Psoas muscle (tissue), 8 donors: Measurements from ENCODE around the gene PSD4. TPM values are rescaled to one million over a fixed set of nuclear protein-coding genes. Genes with fewer than 3 reads are reported as not detected.

Experiments
- ATAC-seq, 4 donors: fragments of 200-7000 bp; cut with Tn5 transposase; one replicate each; pipeline ENCODE4 v1.9.1; 2020; ENCODE audit warnings: moderate library complexity in 3 of 4, mild to moderate bottlenecking in 2 of 4
- DNase-seq, 2 donors: peaks; one replicate each; pipeline ENCODE4 v3.0.0-alpha.2; 2020
- H3K27ac ChIP-seq: fragments of 200-600 bp; one replicate; pipeline ENCODE4 v1.8.0; 2022
- H3K27me3 ChIP-seq, 3 donors: fragments of 200-600 bp in 1 of 3; one replicate each; pipeline versions ENCODE4 v1.6.1 to v1.8.0; 2013 to 2022; ENCODE audit warnings: low read length in 2 of 3, mild to moderate bottlenecking in 2 of 3, moderate library complexity in 1 of 3; ENCODE audit not compliant: insufficient read depth in 3 of 3
- H3K36me3 ChIP-seq, 2 donors: fragments of 200-600 bp in 1 of 2; one replicate each; pipeline versions ENCODE4 v1.6.1 to v1.8.0; 2013 to 2022; ENCODE audit warnings: low read depth in 1 of 2, mild to moderate bottlenecking in 1 of 2, moderate library complexity in 1 of 2; ENCODE audit not compliant: insufficient read depth in 1 of 2
- H3K4me1 ChIP-seq: fragments of 200-600 bp; one replicate; pipeline ENCODE4 v1.8.0; 2022
- H3K4me3 ChIP-seq: fragments of 200-600 bp; one replicate; pipeline ENCODE4 v1.8.0; 2022; ENCODE audit warnings: mild to moderate bottlenecking
- H3K9me3 ChIP-seq: fragments of 200-600 bp; one replicate; pipeline ENCODE4 v1.8.0; 2022
- WGBS, 3 donors: extraction: QIAGEN DNeasy Blood & Tissue Kit; methylation state at CpG; one replicate each; pipeline versions ENCODE4 v1.1.6 to v1.1.7; 2013; 5-methylcytosine and 5-hydroxymethylcytosine counted together
- intact Hi-C, 2 donors: fragments of 100-400 bp; cut with DNase I; formaldehyde crosslinking; loops; one replicate each; pipeline versions ENCODE4 v1.11.0 to v1.14.2; 2022
- polyA plus RNA-seq, 3 donors: library from polyadenylated mRNA; stranded (reverse); fragments of 200-250 nt; gene quantifications; one replicate each; pipeline ENCODE4 v1.2.3, GENCODE V29; 2013
- total RNA-seq, 4 donors: library from RNA; stranded (reverse); fragmentation: NEBNext Ultra II Directional in 2 of 4; extraction: Animal tissue kit (Norgen Biotek cat#: 25700) in 2 of 4; gene quantifications; one replicate each; pipeline versions ENCODE4 v1.2.1 to v1.2.4, GENCODE V29; 2021 to 2023
- TF ChIP-seq, protein P1 (sequence below): fragments of 200-600 bp; IDR thresholded peaks from one replicate; pipeline ENCODE4 v1.8.0; 2022; ENCODE audit warnings: antibody characterized with exemption
- donor health status: healthy with polysubstance abuse.
- donor health status: DM: no; HTN: no; CAD: no; lungs with moderate emphysema.
- donor health status: Bipolar disorder and iron deficiency.
- donor health status: healthy.
- donor health status: DM: yes; HTN: yes; CAD: no.
- donor health status: DM: no; HTN: no; CAD: no.
- donor health status: DM: no; HTN: no; CAD: no.
- donor health status: DM: yes; HTN: yes; CAD: no.

The PSD4 gene
- total and polyA plus RNA-seq, 7 donors = 0.35 to 1.7 (median 0.87) TPM

- H3K36me3 ChIP-seq = no peaks in the 10 kb centered on the region
- WGBS, 3 donors = 86 to 92% (median 90%) methylated on average over 4 of the region's 4 CpGs
- H3K4me3 ChIP-seq = no peak overlapping the region
- H3K27ac ChIP-seq = no peak overlapping the region
- TF ChIP-seq, protein P1, sequence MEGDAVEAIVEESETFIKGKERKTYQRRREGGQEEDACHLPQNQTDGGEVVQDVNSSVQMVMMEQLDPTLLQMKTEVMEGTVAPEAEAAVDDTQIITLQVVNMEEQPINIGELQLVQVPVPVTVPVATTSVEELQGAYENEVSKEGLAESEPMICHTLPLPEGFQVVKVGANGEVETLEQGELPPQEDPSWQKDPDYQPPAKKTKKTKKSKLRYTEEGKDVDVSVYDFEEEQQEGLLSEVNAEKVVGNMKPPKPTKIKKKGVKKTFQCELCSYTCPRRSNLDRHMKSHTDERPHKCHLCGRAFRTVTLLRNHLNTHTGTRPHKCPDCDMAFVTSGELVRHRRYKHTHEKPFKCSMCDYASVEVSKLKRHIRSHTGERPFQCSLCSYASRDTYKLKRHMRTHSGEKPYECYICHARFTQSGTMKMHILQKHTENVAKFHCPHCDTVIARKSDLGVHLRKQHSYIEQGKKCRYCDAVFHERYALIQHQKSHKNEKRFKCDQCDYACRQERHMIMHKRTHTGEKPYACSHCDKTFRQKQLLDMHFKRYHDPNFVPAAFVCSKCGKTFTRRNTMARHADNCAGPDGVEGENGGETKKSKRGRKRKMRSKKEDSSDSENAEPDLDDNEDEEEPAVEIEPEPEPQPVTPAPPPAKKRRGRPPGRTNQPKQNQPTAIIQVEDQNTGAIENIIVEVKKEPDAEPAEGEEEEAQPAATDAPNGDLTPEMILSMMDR = no peak
- no peaks in the 10 kb centered on the region for H3K9me3 ChIP-seq
- peaks cover 0 to 3% (median 0%) of the 10 kb centered on the region in 3 donors for H3K27me3 ChIP-seq
- no peaks in the 10 kb centered on the region for H3K4me1 ChIP-seq
- ATAC-seq = no peak
- no peak for DNase-seq
- intact Hi-C loops = loop anchor here in 1 of 2 donors (5.0 kb wide), 1 partner anchor 60 kb away; no protein-coding TSS in a partner anchor
These were observed 23.1 kb downstream of the PSD4 start for GRCh38 chr2:113196839-113197238.

DNA sequence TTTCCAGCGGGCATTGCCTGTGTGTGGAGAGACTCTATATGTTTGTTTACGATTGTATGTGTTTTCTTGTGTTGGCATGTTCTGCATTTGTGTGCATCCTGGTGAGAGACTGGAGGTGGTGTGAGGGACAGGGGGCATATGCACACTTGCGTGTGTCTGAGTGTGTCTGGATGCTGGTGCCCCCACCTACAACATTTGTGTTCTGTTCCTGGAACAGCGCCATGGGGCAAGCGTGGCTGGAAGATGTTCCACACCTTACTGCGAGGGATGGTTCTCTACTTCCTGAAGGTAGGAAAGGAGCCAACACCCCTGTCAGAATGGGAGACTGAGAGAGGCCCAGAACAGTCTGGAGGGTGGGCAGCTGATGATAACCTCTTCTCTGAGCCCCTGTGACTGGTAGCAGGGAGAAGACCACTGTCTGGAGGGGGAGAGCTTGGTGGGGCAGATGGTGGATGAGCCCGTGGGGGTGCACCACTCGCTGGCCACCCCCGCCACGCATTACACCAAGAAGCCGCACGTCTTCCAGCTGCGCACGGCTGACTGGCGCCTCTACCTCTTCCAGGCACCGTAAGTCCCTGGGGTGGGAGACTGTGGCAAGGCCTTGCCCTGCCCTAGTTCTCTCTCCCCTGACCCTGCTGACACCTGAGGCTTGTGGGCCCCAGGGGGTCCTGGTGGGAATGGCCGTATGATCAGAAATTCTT lies 23.7 kb downstream of the PSD4 start:
- 88 to 94% (median 93%) methylated on average over 17 of the region's 17 CpGs for WGBS, 3 donors
- H3K4me1 ChIP-seq = no peaks in the 10 kb centered on the region
- TF ChIP-seq, protein P1 = no peak
- intact Hi-C loops = loop anchor here in 1 of 2 donors (5.0 kb wide), 1 partner anchor 60 kb away; no protein-coding TSS in a partner anchor
- peaks cover 0 to 3% (median 0%) of the 10 kb centered on the region in 3 donors for H3K27me3 ChIP-seq
- H3K4me3 ChIP-seq = no peak overlapping the region
- H3K9me3 ChIP-seq = no peaks in the 10 kb centered on the region
- no peaks in the 10 kb centered on the region for H3K36me3 ChIP-seq
- no peak for ATAC-seq
- no peak for DNase-seq
- H3K27ac ChIP-seq = no peak overlapping the region

GRCh38 chr2:113198048-113198789 lies 24.4 kb downstream of the PSD4 start:
- intact Hi-C loops = loop anchor here in 1 of 2 donors (5.0 kb wide), 1 partner anchor 61 kb away; no protein-coding TSS in a partner anchor
- peaks cover 0 to 3% (median 0%) of the 10 kb centered on the region in 3 donors for H3K27me3 ChIP-seq
- ATAC-seq (no peak), DNase-seq (peak in 1 of 2 donors; percentile 35)
- no peak overlapping the region for H3K27ac ChIP-seq
- peak overlapping the region; percentile 78 for H3K4me3 ChIP-seq
- no peaks in the 10 kb centered on the region for H3K9me3 ChIP-seq
- no peaks in the 10 kb centered on the region for H3K4me1 ChIP-seq
- TF ChIP-seq, protein P1 = no peak
- WGBS, 3 donors = 51 to 58% (median 56%) methylated on average over 30 to 32 of the region's 32 CpGs
- no peaks in the 10 kb centered on the region for H3K36me3 ChIP-seq

DNA sequence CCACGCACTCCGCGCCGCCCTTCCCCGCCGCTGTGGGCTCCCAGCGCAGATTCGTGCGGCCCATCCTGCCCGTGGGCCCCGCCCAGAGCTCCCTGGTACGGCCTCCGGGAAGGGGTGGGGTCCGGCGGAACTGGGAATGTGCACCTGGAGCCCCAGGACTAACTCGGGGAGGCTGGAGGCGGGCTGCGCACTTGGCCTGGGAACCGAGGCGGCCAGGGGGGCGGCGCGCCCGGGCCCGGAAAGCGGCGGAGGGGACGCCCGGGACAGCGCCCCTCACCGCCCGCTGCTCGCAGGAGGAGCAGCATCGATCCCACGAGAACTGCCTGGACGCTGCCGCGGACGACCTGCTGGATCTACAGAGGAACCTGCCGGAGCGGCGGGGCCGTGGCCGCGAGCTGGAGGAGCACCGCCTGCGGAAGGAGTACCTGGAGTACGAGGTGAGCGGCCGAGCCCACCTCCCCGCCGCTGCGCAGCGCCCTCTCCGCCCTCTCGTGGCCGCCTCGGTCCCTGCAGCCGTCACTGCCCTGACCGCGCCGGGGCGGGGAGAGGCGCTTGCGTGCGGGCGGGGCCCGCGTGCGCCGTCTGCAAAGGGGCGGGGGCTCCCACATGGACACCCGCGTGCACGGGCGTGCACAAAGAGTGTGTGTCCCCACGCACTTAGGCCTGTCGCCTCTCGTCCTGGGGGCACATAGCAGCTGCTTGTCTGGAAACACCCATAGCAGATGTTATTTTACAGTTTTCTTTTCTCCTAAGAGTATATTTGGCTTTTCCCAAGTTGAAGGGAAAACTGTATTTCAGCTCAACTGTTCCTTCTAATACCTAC lies 25.2 kb downstream of the PSD4 start:
- no peak overlapping the region for H3K27ac ChIP-seq
- 0 to 2% (median 1%) methylated on average over 53 to 79 of the region's 79 CpGs for WGBS, 3 donors

More for the DNA sequence above, 25.2 kb downstream of the PSD4 start:
- DNase-seq (peak; percentile 77 to 83), ATAC-seq (peak; percentile 87 to 95 (median 93))
- Histone ChIP-seq H3K27me3 (peaks cover 0 to 3% (median 0%) of the 10 kb centered on the region in 3 donors), H3K36me3 (no peaks in the 10 kb centered on the region), H3K4me3 (peak overlapping the region; percentile 78), H3K9me3 (no peaks in the 10 kb centered on the region), H3K4me1 (no peaks in the 10 kb centered on the region)
- intact Hi-C loops = loop anchor here in 1 of 2 donors (5.0 kb wide), 1 partner anchor 62 kb away; no protein-coding TSS in a partner anchor
- TF ChIP-seq, protein P1 = peak; percentile 84
